HEK293 (cell line): ENCODE results near the gene RAET1E.

ENCODE experiments used
- CTCF ChIA-PET: fragments of 350-600 bp; formaldehyde crosslinking; extraction: SDS; loops from one replicate; lab custom pipeline; 2021; ENCODE audit warnings: antibody characterized with exemption; lab: Yijun Ruan, JAX
- POLR2A ChIA-PET: fragments of 300-600 bp; formaldehyde crosslinking; extraction: SDS; loops from one replicate; lab custom pipeline; 2020; ENCODE audit warnings: antibody characterized with exemption, inconsistent platforms; lab: Yijun Ruan, JAX
- H3K27ac ChIP-seq: fragments of 200-500 bp; sonication (Bioruptor generic); 2 replicates; pipeline ENCODE4 v1.5.1; 2014; ENCODE audit warnings: low read depth, low read length, control low read depth, inconsistent platforms; ENCODE audit errors: extremely low read depth
- H3K36me3 ChIP-seq, 2 experiments: fragments of 200-500 bp in 1 of 2; sonication (Bioruptor generic) in 1 of 2; 1 replicate in 1 of 2; 2 replicates in 1 of 2; pipeline ENCODE4 v1.5.1; 2014 to 2017; ENCODE audit warnings: inconsistent platforms in 2 of 2, low read length in 2 of 2; ENCODE audit not compliant: control insufficient read depth in 2 of 2, insufficient read depth in 1 of 2
- H3K4me1 ChIP-seq: fragments of 200-500 bp; sonication (Bioruptor generic); 2 replicates; pipeline ENCODE4 v1.5.1; 2014; ENCODE audit warnings: mild to moderate bottlenecking, low read length, inconsistent platforms; ENCODE audit not compliant: control insufficient read depth, insufficient read depth
- H3K4me3 ChIP-seq: 2 replicates; pipeline ENCODE4 v1.5.1; 2011; ENCODE audit warnings: low read depth, mild to moderate bottlenecking, control low read depth, low read length, moderate library complexity
- H3K9me3 ChIP-seq: fragments of 200-500 bp; sonication (Bioruptor generic); 2 replicates; pipeline ENCODE4 v1.5.1; 2014; ENCODE audit warnings: low read depth, low read length, inconsistent platforms; ENCODE audit not compliant: control insufficient read depth, insufficient read depth
- FEZF1 ChIP-seq: fragments of 450-650 bp; formaldehyde crosslinking; IDR thresholded peaks from 2 replicates; pipeline ENCODE4 v1.5.1; 2016; ENCODE audit warnings: missing biosample characterization, missing genetic modification characterization
- GFI1B ChIP-seq: fragments of 450-650 bp; formaldehyde crosslinking; IDR thresholded peaks from 2 replicates; pipeline ENCODE4 v1.5.1; 2016; ENCODE audit warnings: missing biosample characterization, missing genetic modification characterization
- KLF10 ChIP-seq: fragments of 450-650 bp; IDR thresholded peaks from 2 replicates; pipeline ENCODE4 v1.5.1; 2018; ENCODE audit warnings: missing biosample characterization, mild to moderate bottlenecking, missing genetic modification characterization
- KLF16 ChIP-seq: fragments of 450-650 bp; formaldehyde crosslinking; IDR thresholded peaks from 2 replicates; pipeline ENCODE4 v1.5.1; 2017; ENCODE audit warnings: missing biosample characterization, missing genetic modification characterization
- KLF9 ChIP-seq: fragments of 450-650 bp; formaldehyde crosslinking; IDR thresholded peaks from 2 replicates; pipeline ENCODE4 v1.5.1; 2016; ENCODE audit warnings: missing biosample characterization, missing genetic modification characterization, low read depth
- WT1 ChIP-seq: fragments of 450-650 bp; formaldehyde crosslinking; IDR thresholded peaks from 2 replicates; pipeline ENCODE4 v1.5.1; 2016; ENCODE audit warnings: missing biosample characterization, missing genetic modification characterization
- ZBTB17 ChIP-seq: fragments of 450-650 bp; formaldehyde crosslinking; IDR thresholded peaks from 2 replicates; pipeline ENCODE4 v1.5.1; 2016; ENCODE audit warnings: missing biosample characterization, missing genetic modification characterization
- ZEB2 ChIP-seq: fragments of 450-650 bp; formaldehyde crosslinking; IDR thresholded peaks from 2 replicates; pipeline ENCODE4 v1.5.1; 2016; ENCODE audit warnings: missing biosample characterization, missing genetic modification characterization
- ZFHX2 ChIP-seq: fragments of 450-650 bp; formaldehyde crosslinking; conservative IDR thresholded peaks from 2 replicates; pipeline ENCODE4 v1.5.1; 2016; ENCODE audit warnings: missing biosample characterization, missing genetic modification characterization
- ZFP37 ChIP-seq: fragments of 450-650 bp; formaldehyde crosslinking; IDR thresholded peaks from 2 replicates; pipeline ENCODE4 v1.5.1; 2016; ENCODE audit warnings: missing biosample characterization, missing genetic modification characterization
- ZNF24 ChIP-seq: fragments of 450-650 bp; formaldehyde crosslinking; IDR thresholded peaks from 2 replicates; pipeline ENCODE4 v1.5.1; 2016; ENCODE audit warnings: missing biosample characterization, missing genetic modification characterization
- ZNF266 ChIP-seq: fragments of 450-650 bp; formaldehyde crosslinking; IDR thresholded peaks from 2 replicates; pipeline ENCODE4 v1.5.1; 2016; ENCODE audit warnings: missing biosample characterization, missing genetic modification characterization, low read depth
- ZNF518A ChIP-seq: fragments of 450-650 bp; formaldehyde crosslinking; conservative IDR thresholded peaks from 2 replicates; pipeline ENCODE4 v1.5.1; 2016; ENCODE audit warnings: low read depth, missing biosample characterization, missing genetic modification characterization
- ZNF561 ChIP-seq: fragments of 450-650 bp; IDR thresholded peaks from 2 replicates; pipeline ENCODE4 v1.5.1; 2018; ENCODE audit warnings: missing biosample characterization, missing genetic modification characterization, borderline replicate concordance
- ZNF658 ChIP-seq: fragments of 450-650 bp; formaldehyde crosslinking; IDR thresholded peaks from 2 replicates; pipeline ENCODE4; 2016; ENCODE audit warnings: missing biosample characterization, missing genetic modification characterization
- ZNF704 ChIP-seq: fragments of 450-650 bp; formaldehyde crosslinking; IDR thresholded peaks from 2 replicates; pipeline ENCODE4 v1.5.1; 2016; ENCODE audit warnings: missing biosample characterization, missing genetic modification characterization
- ZXDB ChIP-seq: fragments of 450-650 bp; formaldehyde crosslinking; IDR thresholded peaks from 2 replicates; pipeline ENCODE4 v1.5.1; 2016; ENCODE audit warnings: missing biosample characterization, missing genetic modification characterization
- TF ChIP-seq, protein P1 (sequence below): fragments of 450-650 bp; formaldehyde crosslinking; IDR thresholded peaks from 2 replicates; pipeline ENCODE4 v1.5.1; 2016; ENCODE audit warnings: missing biosample characterization, missing genetic modification characterization
- TF ChIP-seq, protein P2 (sequence below): fragments of 450-650 bp; formaldehyde crosslinking; IDR thresholded peaks from 2 replicates; pipeline ENCODE4 v1.5.1; 2016; ENCODE audit warnings: missing biosample characterization, missing genetic modification characterization
- TF ChIP-seq, protein P3 (sequence below): fragments of 450-650 bp; formaldehyde crosslinking; IDR thresholded peaks from 2 replicates; pipeline ENCODE4 v1.5.1; 2016; ENCODE audit warnings: missing biosample characterization, missing genetic modification characterization

The RAET1E gene

GRCh38 chr6:149935246-149935645, 37.3 kb upstream of the RAET1E start:
- no peaks in the 10 kb centered on the region for H3K9me3 ChIP-seq
- TF ChIP-seq WT1 (tag by site-specific recombination), result no peak
- TF ChIP-seq, protein P1, sequence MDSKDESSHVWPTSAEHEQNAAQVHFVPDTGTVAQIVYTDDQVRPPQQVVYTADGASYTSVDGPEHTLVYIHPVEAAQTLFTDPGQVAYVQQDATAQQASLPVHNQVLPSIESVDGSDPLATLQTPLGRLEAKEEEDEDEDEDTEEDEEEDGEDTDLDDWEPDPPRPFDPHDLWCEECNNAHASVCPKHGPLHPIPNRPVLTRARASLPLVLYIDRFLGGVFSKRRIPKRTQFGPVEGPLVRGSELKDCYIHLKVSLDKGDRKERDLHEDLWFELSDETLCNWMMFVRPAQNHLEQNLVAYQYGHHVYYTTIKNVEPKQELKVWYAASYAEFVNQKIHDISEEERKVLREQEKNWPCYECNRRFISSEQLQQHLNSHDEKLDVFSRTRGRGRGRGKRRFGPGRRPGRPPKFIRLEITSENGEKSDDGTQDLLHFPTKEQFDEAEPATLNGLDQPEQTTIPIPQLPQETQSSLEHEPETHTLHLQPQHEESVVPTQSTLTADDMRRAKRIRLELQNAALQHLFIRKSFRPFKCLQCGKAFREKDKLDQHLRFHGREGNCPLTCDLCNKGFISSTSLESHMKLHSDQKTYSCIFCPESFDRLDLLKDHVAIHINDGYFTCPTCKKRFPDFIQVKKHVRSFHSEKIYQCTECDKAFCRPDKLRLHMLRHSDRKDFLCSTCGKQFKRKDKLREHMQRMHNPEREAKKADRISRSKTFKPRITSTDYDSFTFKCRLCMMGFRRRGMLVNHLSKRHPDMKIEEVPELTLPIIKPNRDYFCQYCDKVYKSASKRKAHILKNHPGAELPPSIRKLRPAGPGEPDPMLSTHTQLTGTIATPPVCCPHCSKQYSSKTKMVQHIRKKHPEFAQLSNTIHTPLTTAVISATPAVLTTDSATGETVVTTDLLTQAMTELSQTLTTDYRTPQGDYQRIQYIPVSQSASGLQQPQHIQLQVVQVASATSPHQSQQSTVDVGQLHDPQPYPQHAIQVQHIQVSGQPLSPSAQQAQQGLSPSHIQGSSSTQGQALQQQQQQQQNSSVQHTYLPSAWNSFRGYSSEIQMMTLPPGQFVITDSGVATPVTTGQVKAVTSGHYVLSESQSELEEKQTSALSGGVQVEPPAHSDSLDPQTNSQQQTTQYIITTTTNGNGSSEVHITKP (tag by site-specific recombination), result peak; percentile 28; the same call in 1 of the 2 replicates
- TF ChIP-seq, all 188 proteins: peak for 1
- Histone ChIP-seq H3K27ac (no peak overlapping the region), H3K36me3 (no peaks in the 10 kb centered on the region), H3K4me3 (no peak overlapping the region), H3K4me1 (no peaks in the 10 kb centered on the region)
- ChIA-PET POLR2A (interaction anchor here (1.2 kb wide), 1 partner anchor 81 kb away, joined by 3 read pairs; no protein-coding TSS in a partner anchor), CTCF (interaction anchor here (0.5 to 2.5 kb wide), 9 partner anchors 55 to 880 kb away, joined by 3 to 35 read pairs (median 4); no protein-coding TSS in a partner anchor)

GRCh38 chr6:149934249-149935156, 36.6 kb upstream of the RAET1E start:
- Histone ChIP-seq H3K36me3 (no peaks in the 10 kb centered on the region), H3K4me1 (no peaks in the 10 kb centered on the region), H3K9me3 (no peaks in the 10 kb centered on the region), H3K4me3 (no peak overlapping the region), H3K27ac (no peak overlapping the region)
- ChIA-PET POLR2A (no interaction called here), CTCF (interaction anchor here (0.5 to 2.5 kb wide), 9 partner anchors 56 to 881 kb away, joined by 3 to 35 read pairs (median 4); no protein-coding TSS in a partner anchor)
- TF ChIP-seq, protein P2, sequence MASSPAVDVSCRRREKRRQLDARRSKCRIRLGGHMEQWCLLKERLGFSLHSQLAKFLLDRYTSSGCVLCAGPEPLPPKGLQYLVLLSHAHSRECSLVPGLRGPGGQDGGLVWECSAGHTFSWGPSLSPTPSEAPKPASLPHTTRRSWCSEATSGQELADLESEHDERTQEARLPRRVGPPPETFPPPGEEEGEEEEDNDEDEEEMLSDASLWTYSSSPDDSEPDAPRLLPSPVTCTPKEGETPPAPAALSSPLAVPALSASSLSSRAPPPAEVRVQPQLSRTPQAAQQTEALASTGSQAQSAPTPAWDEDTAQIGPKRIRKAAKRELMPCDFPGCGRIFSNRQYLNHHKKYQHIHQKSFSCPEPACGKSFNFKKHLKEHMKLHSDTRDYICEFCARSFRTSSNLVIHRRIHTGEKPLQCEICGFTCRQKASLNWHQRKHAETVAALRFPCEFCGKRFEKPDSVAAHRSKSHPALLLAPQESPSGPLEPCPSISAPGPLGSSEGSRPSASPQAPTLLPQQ (tag by site-specific recombination), result peak; percentile 62
- 0 out of 2 replicates have a peak, but pooled peaks have one; percentile 45 for TF ChIP-seq ZNF518A (tag by site-specific recombination)
- 0 out of 2 replicates have a peak, but pooled peaks have one; percentile 19 for TF ChIP-seq ZNF704
- no peak for TF ChIP-seq FEZF1 (tag by site-specific recombination)
- peak; percentile 76; the same call in 1 of the 2 replicates for TF ChIP-seq ZNF24
- TF ChIP-seq ZBTB17 (tag by site-specific recombination), result peak; percentile 78
- 0 out of 2 replicates have a peak, but pooled peaks have one; percentile 69 for TF ChIP-seq ZFP37
- no peak for TF ChIP-seq ZNF658 (tag by site-specific recombination)
- TF ChIP-seq KLF16 (tag by site-specific recombination), result 0 out of 2 replicates have a peak, but pooled peaks have one; percentile 27
- TF ChIP-seq ZNF266, result peak; percentile 53; the same call in 1 of the 2 replicates
- TF ChIP-seq KLF9 (tag by site-specific recombination), result 0 out of 2 replicates have a peak, but pooled peaks have one; percentile 24
- TF ChIP-seq ZFHX2, result peak; percentile 68
- TF ChIP-seq, protein P3, sequence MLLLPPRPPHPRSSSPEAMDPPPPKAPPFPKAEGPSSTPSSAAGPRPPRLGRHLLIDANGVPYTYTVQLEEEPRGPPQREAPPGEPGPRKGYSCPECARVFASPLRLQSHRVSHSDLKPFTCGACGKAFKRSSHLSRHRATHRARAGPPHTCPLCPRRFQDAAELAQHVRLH (tag by site-specific recombination), result 0 out of 2 replicates have a peak, but pooled peaks have one; percentile 26
- peak; percentile 53; the same call in 1 of the 2 replicates for TF ChIP-seq ZXDB (tag by site-specific recombination)
- no peak for TF ChIP-seq GFI1B (tag by site-specific recombination)
- TF ChIP-seq KLF10 (tag by site-specific recombination), result 0 out of 2 replicates have a peak, but pooled peaks have one; percentile 33
- 0 out of 2 replicates have a peak, but pooled peaks have one; percentile 48 for TF ChIP-seq ZNF561 (tag by site-specific recombination)
- TF ChIP-seq ZEB2 (tag by site-specific recombination), result peak; percentile 78
